Fibroblast of lung (primary cell): ENCODE results near the gene TMEM42. TPM values are rescaled to one million over a fixed set of nuclear protein-coding genes. Genes with fewer than 3 reads are reported as not detected.

Experiments
- DNase-seq, 2 donors: peaks; one replicate each; pipeline versions ENCODE4 v3.0.0 to v3.0.0-alpha.2; 2010; ENCODE audit warnings: low read depth in 2 of 2
- H2AFZ ChIP-seq: 2 replicates; pipeline ENCODE4 v1.5.1; 2012; ENCODE audit warnings: low read length, control low read depth, inconsistent platforms
- H3K27ac ChIP-seq: 2 replicates; pipeline ENCODE4 v1.5.1; 2011; ENCODE audit warnings: low read length, control low read depth; ENCODE audit not compliant: insufficient read depth
- H3K27me3 ChIP-seq: 2 replicates; pipeline ENCODE4 v1.5.1; 2011; ENCODE audit warnings: mild to moderate bottlenecking, low read length; ENCODE audit not compliant: control insufficient read depth, insufficient read depth
- H3K36me3 ChIP-seq: 2 replicates; pipeline ENCODE4 v1.5.1; 2011; ENCODE audit warnings: low read length; ENCODE audit not compliant: control insufficient read depth, insufficient read depth
- H3K4me1 ChIP-seq: 2 replicates; pipeline ENCODE4 v1.5.1; 2011; ENCODE audit warnings: low read length; ENCODE audit not compliant: control insufficient read depth, insufficient read depth; ENCODE audit errors: extremely low read depth
- H3K4me2 ChIP-seq: 2 replicates; pipeline ENCODE4 v1.5.1; 2011; ENCODE audit warnings: low read length, control low read depth; ENCODE audit not compliant: insufficient read depth; ENCODE audit errors: extremely low read depth
- H3K4me3 ChIP-seq, 4 experiments: fragments of 200-600 bp in 1 of 4; sonication (generic) in 1 of 4; replicated peaks in 1 of 4; 2 replicates each; pipeline ENCODE4 v1.5.1; 2011 to 2016; ENCODE audit warnings: low read length in 4 of 4, low read depth in 3 of 4, mild to moderate bottlenecking in 3 of 4, control low read depth in 2 of 4, inconsistent platforms in 1 of 4, mixed read lengths in 1 of 4; ENCODE audit not compliant: insufficient read depth in 1 of 4; ENCODE audit errors: control extremely low read depth in 1 of 4
- H3K79me2 ChIP-seq: 2 replicates; pipeline ENCODE4 v1.5.1; 2012; ENCODE audit warnings: mild to moderate bottlenecking, low read length, inconsistent platforms; ENCODE audit not compliant: control insufficient read depth, insufficient read depth
- H3K9ac ChIP-seq: 2 replicates; pipeline ENCODE4 v1.5.1; 2011; ENCODE audit warnings: mild to moderate bottlenecking, low read length, control low read depth; ENCODE audit not compliant: insufficient read depth
- H3K9me3 ChIP-seq: 2 replicates; pipeline ENCODE4 v1.5.1; 2012; ENCODE audit warnings: low read depth, low read length; ENCODE audit not compliant: control insufficient read depth, insufficient read depth
- H4K20me1 ChIP-seq: 2 replicates; pipeline ENCODE4 v1.5.1; 2011; ENCODE audit warnings: low read length; ENCODE audit not compliant: control insufficient read depth, insufficient read depth; ENCODE audit errors: extremely low read depth
- EZH2 ChIP-seq: IDR thresholded peaks from 2 replicates; pipeline ENCODE4 v1.5.1; 2012; ENCODE audit warnings: low read length, control low read depth, mild to moderate bottlenecking; ENCODE audit errors: missing control alignments
- polyA plus RNA-seq, 2 donors: library from polyadenylated mRNA; depleted of rRNA in 1 of 2; stranded (reverse) in 1 of 2; unstranded in 1 of 2; fragments of >200 nt; gene quantifications; 2 replicates each; pipeline ENCODE4 v1.2.1, GENCODE V29; 2011 to 2012; ENCODE audit warnings: missing spikeins in 1 of 2
- total RNA-seq: library from RNA; depleted of rRNA; stranded (reverse); fragments of >200 nt; gene quantifications from 2 replicates; pipeline ENCODE4 v1.2.1, GENCODE V29; 2014
- TF ChIP-seq, protein P1 (sequence below), 2 donors: IDR thresholded peaks in 1 of 2; conservative IDR thresholded peaks in 1 of 2; 1 replicate in 1 of 2; 2 replicates in 1 of 2; pipeline ENCODE4 v1.5.1; 2011 to 2012; ENCODE audit warnings: low read length in 2 of 2, control low read depth in 1 of 2, inconsistent platforms in 1 of 2, low read depth in 1 of 2, mild to moderate bottlenecking in 1 of 2

The TMEM42 gene
- total and polyA plus RNA-seq, 2 donors (not counting 1 experiment from before 2014, with no cell fraction given), result 23.4 to 25.3 TPM

DNA sequence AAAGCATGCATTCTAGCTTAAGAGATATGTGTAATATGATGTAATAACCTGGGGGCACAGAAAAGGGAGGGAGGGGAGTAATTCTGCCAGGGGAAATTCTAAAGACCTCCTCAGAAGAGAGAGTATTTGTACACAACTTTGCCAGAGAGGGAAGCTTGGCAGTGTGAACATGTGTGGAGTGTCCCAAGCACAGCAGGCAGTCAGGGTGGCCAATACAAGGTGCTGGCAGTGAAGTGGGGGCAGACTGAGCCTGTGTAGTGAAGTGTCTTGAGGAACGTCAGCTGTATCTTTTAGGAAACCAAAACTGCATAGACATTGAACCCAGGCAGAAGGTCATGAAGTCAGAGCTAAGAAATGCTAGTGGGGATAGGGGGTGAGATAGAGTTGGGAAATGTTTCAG lies 29.7 kb upstream of the TMEM42 start:
- Histone ChIP-seq H3K79me2 (no peaks in the 10 kb centered on the region), H3K4me2 (no peak overlapping the region), H3K27me3 (no peaks in the 10 kb centered on the region), H4K20me1 (no peaks in the 10 kb centered on the region), H3K36me3 (peaks cover 3% of the 10 kb centered on the region), H3K9ac (no peak overlapping the region), H3K9me3 (no peaks in the 10 kb centered on the region), H3K27ac (no peak overlapping the region), H3K4me3 (no peak overlapping the region), H3K4me1 (no peaks in the 10 kb centered on the region), H2AFZ (no peak overlapping the region)
- no peak for TF ChIP-seq EZH2
- TF ChIP-seq, protein P1, sequence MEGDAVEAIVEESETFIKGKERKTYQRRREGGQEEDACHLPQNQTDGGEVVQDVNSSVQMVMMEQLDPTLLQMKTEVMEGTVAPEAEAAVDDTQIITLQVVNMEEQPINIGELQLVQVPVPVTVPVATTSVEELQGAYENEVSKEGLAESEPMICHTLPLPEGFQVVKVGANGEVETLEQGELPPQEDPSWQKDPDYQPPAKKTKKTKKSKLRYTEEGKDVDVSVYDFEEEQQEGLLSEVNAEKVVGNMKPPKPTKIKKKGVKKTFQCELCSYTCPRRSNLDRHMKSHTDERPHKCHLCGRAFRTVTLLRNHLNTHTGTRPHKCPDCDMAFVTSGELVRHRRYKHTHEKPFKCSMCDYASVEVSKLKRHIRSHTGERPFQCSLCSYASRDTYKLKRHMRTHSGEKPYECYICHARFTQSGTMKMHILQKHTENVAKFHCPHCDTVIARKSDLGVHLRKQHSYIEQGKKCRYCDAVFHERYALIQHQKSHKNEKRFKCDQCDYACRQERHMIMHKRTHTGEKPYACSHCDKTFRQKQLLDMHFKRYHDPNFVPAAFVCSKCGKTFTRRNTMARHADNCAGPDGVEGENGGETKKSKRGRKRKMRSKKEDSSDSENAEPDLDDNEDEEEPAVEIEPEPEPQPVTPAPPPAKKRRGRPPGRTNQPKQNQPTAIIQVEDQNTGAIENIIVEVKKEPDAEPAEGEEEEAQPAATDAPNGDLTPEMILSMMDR (conservative IDR thresholded peaks at IDR 0.05 in 1 of 2, IDR thresholded peaks at IDR 0.05 in 1 of 2; ENCODE audit: low read depth in 1 of 2, low read length in 2 of 2), result no peak
- no peak for DNase-seq

DNA sequence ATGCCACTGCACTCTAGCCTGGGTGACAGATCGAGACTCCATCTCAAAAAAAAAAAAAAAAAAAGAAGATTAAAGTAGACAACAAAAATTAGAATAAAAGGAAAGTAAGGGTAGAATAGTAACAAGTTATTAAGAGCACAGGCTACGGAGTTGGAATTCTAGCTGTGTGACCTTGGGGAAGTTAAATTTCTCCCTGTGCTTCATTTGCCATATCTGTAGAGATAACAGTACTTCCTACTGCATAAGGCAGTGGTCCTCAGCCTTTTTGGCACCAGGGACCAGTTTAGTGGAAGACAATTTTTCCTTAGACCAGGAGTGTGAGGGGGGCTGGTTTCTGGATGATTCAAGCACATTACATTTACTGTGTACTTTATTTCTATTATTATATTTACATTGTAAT lies 28.7 kb upstream of the TMEM42 start:
- Histone ChIP-seq H3K9ac (no peak overlapping the region), H2AFZ (no peak overlapping the region), H3K27me3 (no peaks in the 10 kb centered on the region), H3K27ac (no peak overlapping the region), H4K20me1 (no peaks in the 10 kb centered on the region), H3K79me2 (no peaks in the 10 kb centered on the region), H3K4me1 (no peaks in the 10 kb centered on the region), H3K9me3 (no peaks in the 10 kb centered on the region), H3K4me3 (no peak overlapping the region), H3K36me3 (peaks cover 3% of the 10 kb centered on the region), H3K4me2 (no peak overlapping the region)
- no peak for DNase-seq
- no peak for TF ChIP-seq EZH2
- TF ChIP-seq, protein P1 (conservative IDR thresholded peaks at IDR 0.05 in 1 of 2, IDR thresholded peaks at IDR 0.05 in 1 of 2; ENCODE audit: low read depth in 1 of 2, low read length in 2 of 2), result no peak

DNA sequence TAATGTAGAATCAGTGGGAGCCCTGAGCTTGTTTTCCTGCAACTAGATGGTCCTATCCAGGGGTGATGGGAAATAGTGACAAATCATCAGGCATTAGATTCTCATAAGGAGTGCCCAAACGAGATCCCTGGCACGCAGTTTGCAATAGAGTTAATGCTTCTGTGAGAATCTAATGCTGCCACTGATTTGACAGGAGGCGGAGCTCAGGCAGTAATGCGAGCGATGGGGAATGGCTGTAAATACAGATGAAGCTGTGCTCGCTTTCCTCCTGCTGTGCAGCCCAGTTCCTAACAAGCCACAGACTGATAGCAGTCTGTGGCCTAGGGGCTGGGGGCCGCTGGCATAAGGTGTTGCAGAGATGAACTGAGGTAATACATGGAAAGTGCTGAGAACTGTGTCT lies 28.3 kb upstream of the TMEM42 start:
- Histone ChIP-seq H3K4me2 (no peak overlapping the region), H3K36me3 (peaks cover 2% of the 10 kb centered on the region), H3K9ac (no peak overlapping the region), H3K79me2 (no peaks in the 10 kb centered on the region), H3K9me3 (no peaks in the 10 kb centered on the region), H4K20me1 (no peaks in the 10 kb centered on the region), H3K4me3 (no peak overlapping the region), H3K27ac (no peak overlapping the region), H3K4me1 (no peaks in the 10 kb centered on the region), H2AFZ (no peak overlapping the region), H3K27me3 (no peaks in the 10 kb centered on the region)
- no peak for DNase-seq
- TF ChIP-seq, protein P1 (conservative IDR thresholded peaks at IDR 0.05 in 1 of 2, IDR thresholded peaks at IDR 0.05 in 1 of 2; ENCODE audit: low read depth in 1 of 2, low read length in 2 of 2), result no peak
- TF ChIP-seq EZH2, result no peak
